NCI-H187 (cell line): ENCODE measurements around the gene CCDC57.
"Not testable (repeated sequence)": the region's sequence is repeated elsewhere in the genome, so short reads cannot be mapped to it uniquely, and the experiment has no call there.

Experiments
- DNase-seq, 2 experiments: peaks; one replicate each; lab custom pipeline; 2025; lab: John Stamatoyannopoulos, UW

Gene CCDC57

GRCh38 chr17:82223517-82223916 is 10.9 kb upstream of the CCDC57 start:
- no peak for DNase-seq

GRCh38 chr17:82222816-82223215 is 10.2 kb upstream of the CCDC57 start:
- no peak for DNase-seq

- no peak for DNase-seq
These were observed 8.8 kb upstream of the CCDC57 start for GRCh38 chr17:82221341-82221902.

- no peak for DNase-seq
These were observed 7.4 kb upstream of the CCDC57 start for GRCh38 chr17:82219753-82220709.

GRCh38 chr17:82219083-82219482 is 6.4 kb upstream of the CCDC57 start:
- no peak for DNase-seq

- no peak for DNase-seq
These were observed 5.9 kb upstream of the CCDC57 start for GRCh38 chr17:82218349-82219075.

GRCh38 chr17:82217530-82218204 is 5.0 kb upstream of the CCDC57 start:
- no peak for DNase-seq

DNA sequence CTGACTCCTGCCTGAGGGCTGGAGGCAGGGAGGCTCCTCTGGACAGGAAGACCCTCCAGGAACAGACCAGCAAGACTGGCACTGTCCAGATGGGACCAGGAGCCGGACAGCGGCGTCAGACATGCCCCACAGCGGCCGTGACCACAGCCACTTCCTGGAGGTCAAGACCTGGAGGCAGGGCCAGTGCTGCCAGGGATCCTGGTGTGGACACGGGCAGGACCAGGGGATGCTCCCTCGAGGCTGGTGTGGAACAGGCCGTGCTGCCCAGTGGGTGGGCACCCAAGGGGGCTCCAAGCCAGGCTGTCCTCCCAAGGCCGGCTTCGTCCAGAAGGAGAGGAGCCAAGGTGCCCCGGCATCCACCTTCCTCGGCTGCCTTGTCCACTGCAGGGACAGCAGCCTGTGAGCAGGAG is 4.5 kb upstream of the CCDC57 start:
- no peak for DNase-seq

- DNase-seq, result no peak
These were observed 3.9 kb upstream of the CCDC57 start for GRCh38 chr17:82216301-82217119.

GRCh38 chr17:82215972-82216300 is 3.3 kb upstream of the CCDC57 start:
- no peak for DNase-seq

DNA sequence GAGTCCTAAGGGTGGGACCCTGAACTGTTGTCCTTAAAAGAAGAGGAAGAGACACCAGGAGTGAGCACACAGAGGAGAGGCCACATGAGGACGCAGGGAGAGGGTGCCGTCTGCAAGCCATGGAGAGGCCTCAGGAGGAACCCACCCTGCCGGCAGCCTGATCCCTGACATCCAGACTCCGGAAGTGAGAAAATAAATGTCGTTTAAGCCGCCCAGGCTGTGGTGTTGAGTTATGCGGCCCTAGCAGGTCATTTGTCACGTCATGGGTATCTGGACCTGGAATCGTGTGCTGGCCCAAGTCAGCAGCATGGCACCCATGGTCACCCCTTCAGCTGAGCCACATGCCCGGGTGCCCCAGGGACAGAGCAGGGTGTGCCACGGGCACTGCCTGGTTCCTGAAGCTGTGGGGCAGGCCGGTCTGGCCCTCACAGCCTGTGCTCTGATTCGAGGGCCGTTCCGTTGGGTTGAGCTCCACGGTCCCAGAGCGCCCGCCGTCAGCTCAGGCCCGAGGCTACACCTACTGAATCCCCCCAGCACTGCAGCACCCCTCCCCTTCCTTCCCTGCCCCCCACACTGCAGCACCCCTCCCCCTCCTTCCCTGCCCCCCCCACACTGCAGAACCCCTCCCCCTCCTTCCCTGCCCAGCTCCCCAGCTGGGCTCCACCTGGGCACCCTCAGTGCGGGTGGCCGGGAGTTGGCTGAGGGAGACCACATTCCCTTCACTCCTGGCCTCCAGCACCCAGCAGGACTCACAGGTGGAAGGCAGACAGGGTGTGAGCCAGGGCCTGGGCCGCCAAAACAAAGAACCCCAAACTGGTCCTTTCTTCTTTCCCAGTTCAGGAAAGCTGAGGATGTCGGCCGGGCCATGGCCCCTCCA is 2.7 kb upstream of the CCDC57 start:
- no peak for DNase-seq

DNA sequence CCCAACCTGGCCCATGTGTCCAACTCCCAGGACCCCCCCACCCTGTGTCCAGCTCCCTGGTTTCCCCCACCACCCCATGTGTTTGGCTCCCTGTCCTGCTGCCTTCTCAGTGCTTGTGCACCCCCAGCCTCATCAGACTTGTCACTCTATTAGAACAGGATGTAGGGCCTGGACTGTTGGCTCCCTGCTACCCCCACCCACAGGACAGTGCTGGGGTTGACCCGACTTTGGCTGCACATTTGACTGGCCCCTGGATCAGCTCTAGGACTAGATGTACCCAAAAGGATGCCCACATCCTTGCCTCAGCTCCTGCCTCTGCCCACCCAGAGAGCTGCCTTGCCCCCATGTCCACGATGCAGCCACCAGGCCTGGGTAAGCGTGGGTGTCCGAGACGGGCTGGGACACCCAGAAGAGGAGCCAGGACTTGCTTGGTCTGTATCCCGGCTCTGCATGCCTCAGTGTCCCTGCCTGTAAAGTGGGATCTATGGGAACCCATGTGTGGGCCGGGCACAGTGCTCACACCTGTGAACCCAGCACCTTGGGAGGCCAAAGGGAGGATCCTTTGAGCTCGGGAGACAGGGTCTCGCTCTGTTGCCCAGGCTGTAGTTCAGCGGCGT is 1.5 kb upstream of the CCDC57 start:
- no peak for DNase-seq

GRCh38 chr17:82213251-82214011 is 789 bp upstream of the CCDC57 start:
- no peak for DNase-seq

DNA sequence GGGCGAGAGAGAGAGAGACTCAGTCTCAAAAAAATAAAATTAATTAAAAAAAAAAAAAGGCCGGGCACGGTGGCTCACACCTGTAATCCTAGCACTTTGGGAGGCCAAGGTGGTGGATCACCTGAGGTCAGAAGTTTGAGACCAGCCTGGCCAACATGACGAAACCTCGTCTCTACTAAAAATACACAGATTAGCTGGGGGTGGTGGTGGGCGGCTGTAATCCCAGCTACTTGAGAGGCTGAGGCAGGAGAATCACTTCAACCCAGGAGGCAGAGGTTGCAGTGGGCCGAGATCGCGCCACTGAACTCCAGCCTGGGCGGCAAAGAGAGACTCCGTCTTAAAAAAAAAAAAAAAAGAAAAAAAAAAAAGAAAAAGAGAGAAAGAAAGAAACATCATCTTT is 2.0 kb downstream of the CCDC57 start:
- not testable (repeated sequence) for DNase-seq

- peak; percentile 58 to 75 for DNase-seq
These were observed 6.7 kb downstream of the CCDC57 start for GRCh38 chr17:82205720-82206508.

DNA sequence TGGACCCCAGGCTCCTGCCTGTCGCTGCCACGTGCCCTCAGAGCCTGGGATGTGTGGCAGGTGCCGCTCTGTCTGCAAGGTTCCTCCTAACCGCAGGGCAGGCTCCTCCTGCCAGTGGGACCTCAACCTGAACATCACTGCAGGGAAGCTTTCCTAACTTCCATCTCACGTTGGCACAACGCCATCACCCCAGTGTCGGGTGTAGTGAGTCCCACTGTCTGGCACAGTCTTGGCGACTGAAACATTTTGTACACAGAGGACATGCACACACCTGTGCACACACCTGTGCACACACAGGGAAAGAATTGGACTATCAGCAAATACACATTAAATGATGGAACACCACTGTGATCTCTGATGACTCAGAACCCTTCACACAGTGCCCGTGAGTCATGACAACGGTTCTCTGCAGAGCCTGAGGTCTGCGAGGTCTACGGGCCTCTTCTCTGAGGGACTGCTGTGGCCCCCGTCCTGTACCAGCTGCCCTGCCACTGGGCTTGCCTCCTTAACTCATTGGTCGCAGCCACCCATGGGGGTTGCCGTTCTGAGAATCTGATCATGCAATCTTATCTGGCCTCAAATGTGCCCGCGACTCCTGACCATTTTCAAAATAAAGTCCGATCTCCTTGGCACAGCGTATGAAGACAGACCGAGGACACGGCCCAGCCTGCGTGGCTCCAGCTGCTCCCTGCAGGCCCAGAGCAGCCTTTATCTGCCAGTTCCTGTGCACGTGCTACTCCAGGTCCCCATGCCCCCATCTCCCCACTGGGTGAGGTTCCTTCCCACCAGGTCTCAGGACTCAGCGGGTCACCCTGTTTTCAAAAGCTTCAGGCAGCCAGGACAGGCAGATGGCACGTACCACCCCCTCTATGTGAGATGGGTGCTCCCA is 7.6 kb downstream of the CCDC57 start:
- DNase-seq, result peak in 1 of 2 experiments; percentile 18

- DNase-seq, result no peak
These were observed 8.7 kb downstream of the CCDC57 start for GRCh38 chr17:82203920-82204319.
